ENCODE data around the gene NDRG2. TPM values are rescaled to one million over a fixed set of nuclear protein-coding genes. Genes with fewer than 3 reads are reported as not detected.
A peak's percentile ranks its signal among the peaks of the same experiment; 100 is the strongest.
"Not testable (repeated sequence)": the region's sequence is repeated elsewhere in the genome, so short reads cannot be mapped to it uniquely, and the experiment has no call there.

The NDRG2 gene
- total and polyA plus RNA-seq, 4 donors, result 233 to 827 (median 532) TPM

GRCh38 chr14:20985650-20986049 is 39.2 kb downstream of the NDRG2 start:
- WGBS (ENCODE audit: insufficient coverage), result 85% methylated on average over 2 of the region's 4 CpGs
- H3K36me3 ChIP-seq (ENCODE audit: control insufficient read depth, insufficient read depth, low read length); H3K27me3 ChIP-seq (ENCODE audit: control insufficient read depth, insufficient read depth, low read length); DNase-seq (ENCODE audit: low read depth in 4 of 6, low spot score in 6 of 6); H3K4me3 ChIP-seq (ENCODE audit: low read depth, low read length); H3K4me1 ChIP-seq (ENCODE audit: control insufficient read depth, insufficient read depth, low read length); H3K9me3 ChIP-seq (ENCODE audit: control insufficient read depth, insufficient read depth, low read length); H3K27ac ChIP-seq (ENCODE audit: low read depth, low read length): not testable (repeated sequence)

GRCh38 chr14:20982646-20983369 is 42.1 kb downstream of the NDRG2 start:
- Histone ChIP-seq H3K27me3 (ENCODE audit: control insufficient read depth, insufficient read depth, low read length) (no peaks in the 10 kb centered on the region), H3K4me1 (ENCODE audit: control insufficient read depth, insufficient read depth, low read length) (no peaks in the 10 kb centered on the region), H3K4me3 (ENCODE audit: low read depth, low read length) (no peak overlapping the region), H3K27ac (ENCODE audit: low read depth, low read length) (no peak overlapping the region), H3K9me3 (ENCODE audit: control insufficient read depth, insufficient read depth, low read length) (no peaks in the 10 kb centered on the region), H3K36me3 (ENCODE audit: control insufficient read depth, insufficient read depth, low read length) (no peaks in the 10 kb centered on the region)
- DNase-seq (ENCODE audit: low read depth in 4 of 6, low spot score in 6 of 6), result no peak
- WGBS (ENCODE audit: insufficient coverage), result no CpG with 5 or more reads among the region's 2 CpGs

GRCh38 chr14:20980906-20981305 is 44.0 kb downstream of the NDRG2 start:
- Histone ChIP-seq H3K36me3 (ENCODE audit: control insufficient read depth, insufficient read depth, low read length) (no peaks in the 10 kb centered on the region), H3K9me3 (ENCODE audit: control insufficient read depth, insufficient read depth, low read length) (no peaks in the 10 kb centered on the region), H3K4me1 (ENCODE audit: control insufficient read depth, insufficient read depth, low read length) (no peaks in the 10 kb centered on the region), H3K27me3 (ENCODE audit: control insufficient read depth, insufficient read depth, low read length) (no peaks in the 10 kb centered on the region), H3K4me3 (ENCODE audit: low read depth, low read length) (no peak overlapping the region), H3K27ac (ENCODE audit: low read depth, low read length) (no peak overlapping the region)
- WGBS (ENCODE audit: insufficient coverage), result 89% methylated on average over 1 of the region's 1 CpG
- no peak for DNase-seq (ENCODE audit: low read depth in 4 of 6, low spot score in 6 of 6)

GRCh38 chr14:20978687-20979086 is 46.2 kb downstream of the NDRG2 start:
- no peaks in the 10 kb centered on the region for H3K9me3 ChIP-seq (ENCODE audit: control insufficient read depth, insufficient read depth, low read length)
- 63% methylated on average over 1 of the region's 1 CpG for WGBS (ENCODE audit: insufficient coverage)
- H3K27me3 ChIP-seq (ENCODE audit: control insufficient read depth, insufficient read depth, low read length), result no peaks in the 10 kb centered on the region
- H3K4me1 ChIP-seq (ENCODE audit: control insufficient read depth, insufficient read depth, low read length), result no peaks in the 10 kb centered on the region
- H3K36me3 ChIP-seq (ENCODE audit: control insufficient read depth, insufficient read depth, low read length), result no peaks in the 10 kb centered on the region
- no peak overlapping the region for H3K4me3 ChIP-seq (ENCODE audit: low read depth, low read length)
- no peak overlapping the region for H3K27ac ChIP-seq (ENCODE audit: low read depth, low read length)
- DNase-seq (ENCODE audit: low read depth in 4 of 6, low spot score in 6 of 6), result no peak

- WGBS (ENCODE audit: insufficient coverage), result no CpG with 5 or more reads among the region's 1 CpG
- DNase-seq (ENCODE audit: low read depth in 4 of 6, low spot score in 6 of 6), result no peak
- H3K4me1 ChIP-seq (ENCODE audit: control insufficient read depth, insufficient read depth, low read length), result peaks cover 5% of the 10 kb centered on the region
- H3K36me3 ChIP-seq (ENCODE audit: control insufficient read depth, insufficient read depth, low read length), result no peaks in the 10 kb centered on the region
- H3K27me3 ChIP-seq (ENCODE audit: control insufficient read depth, insufficient read depth, low read length), result no peaks in the 10 kb centered on the region
- H3K9me3 ChIP-seq (ENCODE audit: control insufficient read depth, insufficient read depth, low read length), result no peaks in the 10 kb centered on the region
- no peak overlapping the region for H3K27ac ChIP-seq (ENCODE audit: low read depth, low read length)
- H3K4me3 ChIP-seq (ENCODE audit: low read depth, low read length), result no peak overlapping the region
These were observed 48.6 kb downstream of the NDRG2 start for GRCh38 chr14:20976291-20976690.

GRCh38 chr14:20973501-20973900 is 51.4 kb downstream of the NDRG2 start:
- no peak overlapping the region for H3K4me3 ChIP-seq (ENCODE audit: low read depth, low read length)
- peaks cover 12% of the 10 kb centered on the region for H3K4me1 ChIP-seq (ENCODE audit: control insufficient read depth, insufficient read depth, low read length)
- H3K27me3 ChIP-seq (ENCODE audit: control insufficient read depth, insufficient read depth, low read length), result no peaks in the 10 kb centered on the region
- 94% methylated on average over 2 of the region's 3 CpGs for WGBS (ENCODE audit: insufficient coverage)
- H3K27ac ChIP-seq (ENCODE audit: low read depth, low read length), result no peak overlapping the region
- H3K36me3 ChIP-seq (ENCODE audit: control insufficient read depth, insufficient read depth, low read length), result no peaks in the 10 kb centered on the region
- no peaks in the 10 kb centered on the region for H3K9me3 ChIP-seq (ENCODE audit: control insufficient read depth, insufficient read depth, low read length)
- DNase-seq (ENCODE audit: low read depth in 4 of 6, low spot score in 6 of 6), result no peak

- Histone ChIP-seq H3K27me3 (ENCODE audit: control insufficient read depth, insufficient read depth, low read length) (no peaks in the 10 kb centered on the region), H3K4me3 (ENCODE audit: low read depth, low read length) (peak overlapping the region; percentile 62), H3K4me1 (ENCODE audit: control insufficient read depth, insufficient read depth, low read length) (peaks cover 12% of the 10 kb centered on the region), H3K36me3 (ENCODE audit: control insufficient read depth, insufficient read depth, low read length) (no peaks in the 10 kb centered on the region), H3K9me3 (ENCODE audit: control insufficient read depth, insufficient read depth, low read length) (no peaks in the 10 kb centered on the region), H3K27ac (ENCODE audit: low read depth, low read length) (no peak overlapping the region)
- DNase-seq (ENCODE audit: low read depth in 4 of 6, low spot score in 6 of 6), result no peak
- 9% methylated on average over 8 of the region's 8 CpGs for WGBS (ENCODE audit: insufficient coverage)
These were observed 53.2 kb downstream of the NDRG2 start for GRCh38 chr14:20971705-20972021.

GRCh38 chr14:20970983-20971704 is 53.7 kb downstream of the NDRG2 start:
- Histone ChIP-seq H3K27me3 (ENCODE audit: control insufficient read depth, insufficient read depth, low read length) (no peaks in the 10 kb centered on the region), H3K36me3 (ENCODE audit: control insufficient read depth, insufficient read depth, low read length) (no peaks in the 10 kb centered on the region), H3K9me3 (ENCODE audit: control insufficient read depth, insufficient read depth, low read length) (no peaks in the 10 kb centered on the region), H3K4me1 (ENCODE audit: control insufficient read depth, insufficient read depth, low read length) (peaks cover 12% of the 10 kb centered on the region), H3K27ac (ENCODE audit: low read depth, low read length) (peak overlapping the region; percentile 61), H3K4me3 (ENCODE audit: low read depth, low read length) (peak overlapping the region; percentile 62)
- DNase-seq (ENCODE audit: low read depth in 4 of 6, low spot score in 6 of 6), result peak in 5 of 6 donors; percentile 57 to 93 (median 75)
- WGBS (ENCODE audit: insufficient coverage), result under 1% methylated on average over 36 of the region's 47 CpGs

- 27% methylated on average over 9 of the region's 10 CpGs for WGBS (ENCODE audit: insufficient coverage)
- Histone ChIP-seq H3K36me3 (ENCODE audit: control insufficient read depth, insufficient read depth, low read length) (no peaks in the 10 kb centered on the region), H3K4me3 (ENCODE audit: low read depth, low read length) (peak overlapping the region; percentile 62), H3K4me1 (ENCODE audit: control insufficient read depth, insufficient read depth, low read length) (peaks cover 12% of the 10 kb centered on the region), H3K27me3 (ENCODE audit: control insufficient read depth, insufficient read depth, low read length) (no peaks in the 10 kb centered on the region), H3K27ac (ENCODE audit: low read depth, low read length) (peak overlapping the region; percentile 61), H3K9me3 (ENCODE audit: control insufficient read depth, insufficient read depth, low read length) (no peaks in the 10 kb centered on the region)
- DNase-seq (ENCODE audit: low read depth in 4 of 6, low spot score in 6 of 6), result no peak
These were observed 54.2 kb downstream of the NDRG2 start for GRCh38 chr14:20970647-20970982.

GRCh38 chr14:20969336-20969735 is 55.5 kb downstream of the NDRG2 start:
- DNase-seq (ENCODE audit: low read depth in 4 of 6, low spot score in 6 of 6), result no peak
- Histone ChIP-seq H3K36me3 (ENCODE audit: control insufficient read depth, insufficient read depth, low read length) (no peaks in the 10 kb centered on the region), H3K27me3 (ENCODE audit: control insufficient read depth, insufficient read depth, low read length) (no peaks in the 10 kb centered on the region), H3K4me1 (ENCODE audit: control insufficient read depth, insufficient read depth, low read length) (peaks cover 12% of the 10 kb centered on the region), H3K4me3 (ENCODE audit: low read depth, low read length) (no peak overlapping the region), H3K9me3 (ENCODE audit: control insufficient read depth, insufficient read depth, low read length) (no peaks in the 10 kb centered on the region), H3K27ac (ENCODE audit: low read depth, low read length) (no peak overlapping the region)
- WGBS (ENCODE audit: insufficient coverage), result 85% methylated on average over 3 of the region's 3 CpGs
